BE2C (cell line): ENCODE data around the gene GALNT17.

Experiments used
- DNase-seq: peaks from one replicate; pipeline ENCODE4 v3.0.0-alpha.2; 2020
- H3K27me3 ChIP-seq: fragments of 250-450 bp; sonication (Bioruptor Pico); 2 replicates; pipeline ENCODE4 v1.5.1; 2020; ENCODE audit warnings: mild to moderate bottlenecking
- H3K36me3 ChIP-seq: fragments of 250-450 bp; sonication (Bioruptor Pico); 2 replicates; pipeline ENCODE4 v1.5.1; 2020; ENCODE audit warnings: mild to moderate bottlenecking
- H3K4me1 ChIP-seq: fragments of 250-450 bp; sonication (Bioruptor Pico); 2 replicates; pipeline ENCODE4 v1.5.1; 2020
- H3K4me3 ChIP-seq: 2 replicates; pipeline ENCODE4 v1.5.1; 2011; ENCODE audit warnings: low read depth, low read length
- H3K9me3 ChIP-seq: fragments of 250-450 bp; sonication (Bioruptor Pico); 2 replicates; pipeline ENCODE4 v1.5.1; 2020
- CTCF ChIP-seq: IDR thresholded peaks from 2 replicates; pipeline ENCODE4 v1.5.1; 2012; ENCODE audit warnings: mild to moderate bottlenecking, low read depth, low read length

GALNT17 gene

GRCh38 chr7:71691538-71691937 lies 559.6 kb downstream of the GALNT17 start:
- no peaks in the 10 kb centered on the region for H3K9me3 ChIP-seq
- no peaks in the 10 kb centered on the region for H3K4me1 ChIP-seq
- H3K36me3 ChIP-seq: no peaks in the 10 kb centered on the region
- TF ChIP-seq CTCF: no peak
- no peak overlapping the region for H3K4me3 ChIP-seq
- DNase-seq: no peak
- no peaks in the 10 kb centered on the region for H3K27me3 ChIP-seq

GRCh38 chr7:71694665-71695064 lies 562.7 kb downstream of the GALNT17 start:
- Histone ChIP-seq H3K4me3 (no peak overlapping the region), H3K9me3 (no peaks in the 10 kb centered on the region), H3K4me1 (no peaks in the 10 kb centered on the region)

GRCh38 chr7:71695186-71695585 lies 563.2 kb downstream of the GALNT17 start:
- no peak for DNase-seq
- H3K27me3 ChIP-seq: no peaks in the 10 kb centered on the region
- H3K4me3 ChIP-seq: no peak overlapping the region
- no peaks in the 10 kb centered on the region for H3K4me1 ChIP-seq
- no peak for TF ChIP-seq CTCF
- H3K36me3 ChIP-seq: no peaks in the 10 kb centered on the region
- no peaks in the 10 kb centered on the region for H3K9me3 ChIP-seq

More at GRCh38 chr7:71694665-71695064, 562.7 kb downstream of the GALNT17 start:
- no peak for DNase-seq
- Histone ChIP-seq H3K36me3 (no peaks in the 10 kb centered on the region), H3K27me3 (no peaks in the 10 kb centered on the region)
- TF ChIP-seq CTCF: no peak

- Histone ChIP-seq H3K9me3 (no peaks in the 10 kb centered on the region), H3K27me3 (no peaks in the 10 kb centered on the region), H3K4me3 (no peak overlapping the region), H3K4me1 (no peaks in the 10 kb centered on the region), H3K36me3 (no peaks in the 10 kb centered on the region)
- DNase-seq: no peak
- TF ChIP-seq CTCF: no peak
These were observed 564.6 kb downstream of the GALNT17 start for GRCh38 chr7:71696511-71696910.

GRCh38 chr7:71697400-71697799 lies 565.5 kb downstream of the GALNT17 start:
- no peak overlapping the region for H3K4me3 ChIP-seq
- H3K27me3 ChIP-seq: no peaks in the 10 kb centered on the region
- no peaks in the 10 kb centered on the region for H3K9me3 ChIP-seq
- no peak for TF ChIP-seq CTCF
- H3K36me3 ChIP-seq: no peaks in the 10 kb centered on the region
- no peak for DNase-seq
- no peaks in the 10 kb centered on the region for H3K4me1 ChIP-seq

GRCh38 chr7:71705217-71705616 lies 573.3 kb downstream of the GALNT17 start:
- H3K36me3 ChIP-seq: no peaks in the 10 kb centered on the region
- no peak for DNase-seq
- H3K4me1 ChIP-seq: no peaks in the 10 kb centered on the region
- no peak for TF ChIP-seq CTCF
- no peak overlapping the region for H3K4me3 ChIP-seq
- H3K9me3 ChIP-seq: no peaks in the 10 kb centered on the region
- H3K27me3 ChIP-seq: no peaks in the 10 kb centered on the region
